A673 (cell line): ENCODE measurements around the gene PKD2.

Source experiments
- EZH2 ChIP-seq: fragments of 200-600 bp; sonication (generic); IDR thresholded peaks from 2 replicates; pipeline ENCODE4 v1.6.1; 2017; ENCODE audit warnings: borderline replicate concordance, low read depth, mild to moderate bottlenecking, mixed read lengths, antibody characterized with exemption, low read length; ENCODE audit not compliant: poor library complexity, severe bottlenecking
- TF ChIP-seq, protein P1 (sequence below): fragments of 300-800, 200-600 bp; sonication (generic); conservative IDR thresholded peaks from 2 replicates; pipeline ENCODE4 v1.5.1; 2017; ENCODE audit warnings: low read depth, mild to moderate bottlenecking, antibody characterized with exemption, low read length, moderate library complexity, mixed read lengths

DNA sequence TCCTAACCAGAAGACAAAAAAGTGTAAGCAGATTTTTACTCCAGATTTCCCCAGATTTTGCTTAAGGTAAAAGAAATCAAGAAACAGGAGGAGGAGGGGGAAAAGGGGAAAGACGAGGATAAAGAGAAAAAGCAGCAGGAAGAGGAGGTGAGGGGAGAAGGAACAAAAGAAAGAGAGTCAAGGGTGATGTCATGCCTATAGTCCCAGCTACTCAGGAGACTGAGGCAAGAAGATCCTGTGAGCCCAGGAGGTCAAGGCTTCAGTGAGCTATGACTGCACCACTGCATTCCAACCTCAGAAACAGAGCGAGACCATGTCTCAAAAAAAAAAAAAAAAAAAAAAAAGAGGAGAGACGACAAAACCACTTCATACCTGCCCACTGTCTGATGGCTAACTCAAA is 12.0 kb upstream of the PKD2 start:
- TF ChIP-seq, protein P1, sequence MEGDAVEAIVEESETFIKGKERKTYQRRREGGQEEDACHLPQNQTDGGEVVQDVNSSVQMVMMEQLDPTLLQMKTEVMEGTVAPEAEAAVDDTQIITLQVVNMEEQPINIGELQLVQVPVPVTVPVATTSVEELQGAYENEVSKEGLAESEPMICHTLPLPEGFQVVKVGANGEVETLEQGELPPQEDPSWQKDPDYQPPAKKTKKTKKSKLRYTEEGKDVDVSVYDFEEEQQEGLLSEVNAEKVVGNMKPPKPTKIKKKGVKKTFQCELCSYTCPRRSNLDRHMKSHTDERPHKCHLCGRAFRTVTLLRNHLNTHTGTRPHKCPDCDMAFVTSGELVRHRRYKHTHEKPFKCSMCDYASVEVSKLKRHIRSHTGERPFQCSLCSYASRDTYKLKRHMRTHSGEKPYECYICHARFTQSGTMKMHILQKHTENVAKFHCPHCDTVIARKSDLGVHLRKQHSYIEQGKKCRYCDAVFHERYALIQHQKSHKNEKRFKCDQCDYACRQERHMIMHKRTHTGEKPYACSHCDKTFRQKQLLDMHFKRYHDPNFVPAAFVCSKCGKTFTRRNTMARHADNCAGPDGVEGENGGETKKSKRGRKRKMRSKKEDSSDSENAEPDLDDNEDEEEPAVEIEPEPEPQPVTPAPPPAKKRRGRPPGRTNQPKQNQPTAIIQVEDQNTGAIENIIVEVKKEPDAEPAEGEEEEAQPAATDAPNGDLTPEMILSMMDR, result no peak
- TF ChIP-seq EZH2, result no peak
